ENCODE data around the gene BICD1. TPM values are rescaled to one million over a fixed set of nuclear protein-coding genes. Genes with fewer than 3 reads are reported as not detected.
A peak's percentile ranks its signal among the peaks of the same experiment; 100 is the strongest.

Gene BICD1
- total RNA-seq (1 to 10 TPM; 1.3 to 3.4 TPM), polyA plus RNA-seq (under 1 TPM; 0.46 to 0.87 TPM)

- TF ChIP-seq YY1 (IDR thresholded peaks at IDR 0.05) (peak; percentile 45), GABPA (IDR thresholded peaks at IDR 0.05 in 1 of 2, conservative IDR thresholded peaks at IDR 0.05 in 1 of 2) (no peak), RAD21 (IDR thresholded peaks at IDR 0.05) (peak in 1 of 2 donors; percentile 33), JUND (IDR thresholded peaks at IDR 0.05) (no peak), FOXA1 (IDR thresholded peaks at IDR 0.05) (no peak), TAF1 (conservative IDR thresholded peaks at IDR 0.05) (no peak), ATF3 (IDR thresholded peaks at IDR 0.05) (no peak), NR2F2 (IDR thresholded peaks at IDR 0.05) (no peak)
- TF ChIP-seq, protein P1, sequence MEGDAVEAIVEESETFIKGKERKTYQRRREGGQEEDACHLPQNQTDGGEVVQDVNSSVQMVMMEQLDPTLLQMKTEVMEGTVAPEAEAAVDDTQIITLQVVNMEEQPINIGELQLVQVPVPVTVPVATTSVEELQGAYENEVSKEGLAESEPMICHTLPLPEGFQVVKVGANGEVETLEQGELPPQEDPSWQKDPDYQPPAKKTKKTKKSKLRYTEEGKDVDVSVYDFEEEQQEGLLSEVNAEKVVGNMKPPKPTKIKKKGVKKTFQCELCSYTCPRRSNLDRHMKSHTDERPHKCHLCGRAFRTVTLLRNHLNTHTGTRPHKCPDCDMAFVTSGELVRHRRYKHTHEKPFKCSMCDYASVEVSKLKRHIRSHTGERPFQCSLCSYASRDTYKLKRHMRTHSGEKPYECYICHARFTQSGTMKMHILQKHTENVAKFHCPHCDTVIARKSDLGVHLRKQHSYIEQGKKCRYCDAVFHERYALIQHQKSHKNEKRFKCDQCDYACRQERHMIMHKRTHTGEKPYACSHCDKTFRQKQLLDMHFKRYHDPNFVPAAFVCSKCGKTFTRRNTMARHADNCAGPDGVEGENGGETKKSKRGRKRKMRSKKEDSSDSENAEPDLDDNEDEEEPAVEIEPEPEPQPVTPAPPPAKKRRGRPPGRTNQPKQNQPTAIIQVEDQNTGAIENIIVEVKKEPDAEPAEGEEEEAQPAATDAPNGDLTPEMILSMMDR (IDR thresholded peaks at IDR 0.05; ENCODE audit: low read depth, low read length, missing input control) = peak; percentile 23
- TF ChIP-seq, protein P2, sequence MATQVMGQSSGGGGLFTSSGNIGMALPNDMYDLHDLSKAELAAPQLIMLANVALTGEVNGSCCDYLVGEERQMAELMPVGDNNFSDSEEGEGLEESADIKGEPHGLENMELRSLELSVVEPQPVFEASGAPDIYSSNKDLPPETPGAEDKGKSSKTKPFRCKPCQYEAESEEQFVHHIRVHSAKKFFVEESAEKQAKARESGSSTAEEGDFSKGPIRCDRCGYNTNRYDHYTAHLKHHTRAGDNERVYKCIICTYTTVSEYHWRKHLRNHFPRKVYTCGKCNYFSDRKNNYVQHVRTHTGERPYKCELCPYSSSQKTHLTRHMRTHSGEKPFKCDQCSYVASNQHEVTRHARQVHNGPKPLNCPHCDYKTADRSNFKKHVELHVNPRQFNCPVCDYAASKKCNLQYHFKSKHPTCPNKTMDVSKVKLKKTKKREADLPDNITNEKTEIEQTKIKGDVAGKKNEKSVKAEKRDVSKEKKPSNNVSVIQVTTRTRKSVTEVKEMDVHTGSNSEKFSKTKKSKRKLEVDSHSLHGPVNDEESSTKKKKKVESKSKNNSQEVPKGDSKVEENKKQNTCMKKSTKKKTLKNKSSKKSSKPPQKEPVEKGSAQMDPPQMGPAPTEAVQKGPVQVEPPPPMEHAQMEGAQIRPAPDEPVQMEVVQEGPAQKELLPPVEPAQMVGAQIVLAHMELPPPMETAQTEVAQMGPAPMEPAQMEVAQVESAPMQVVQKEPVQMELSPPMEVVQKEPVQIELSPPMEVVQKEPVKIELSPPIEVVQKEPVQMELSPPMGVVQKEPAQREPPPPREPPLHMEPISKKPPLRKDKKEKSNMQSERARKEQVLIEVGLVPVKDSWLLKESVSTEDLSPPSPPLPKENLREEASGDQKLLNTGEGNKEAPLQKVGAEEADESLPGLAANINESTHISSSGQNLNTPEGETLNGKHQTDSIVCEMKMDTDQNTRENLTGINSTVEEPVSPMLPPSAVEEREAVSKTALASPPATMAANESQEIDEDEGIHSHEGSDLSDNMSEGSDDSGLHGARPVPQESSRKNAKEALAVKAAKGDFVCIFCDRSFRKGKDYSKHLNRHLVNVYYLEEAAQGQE (IDR thresholded peaks at IDR 0.05) = peak; percentile 24
- DNase-seq (ENCODE audit: low spot score) = peak; percentile 82
- peaks cover 0 to 9% (median 6%) of the 10 kb centered on the region in 4 donors for H3K4me1 ChIP-seq (ENCODE audit: control insufficient read depth in 4 of 4, insufficient read depth in 4 of 4, low read length in 3 of 4)
- H3K9me3 ChIP-seq (ENCODE audit: control insufficient read depth in 4 of 4, low read length in 3 of 4) = no peaks in the 10 kb centered on the region
- peak within 1 kb of the TSS; percentile 49 to 92 (median 92) for H3K4me3 ChIP-seq (ENCODE audit: low read depth in 1 of 3, low read length in 3 of 3)
- peak within 1 kb of the TSS; percentile 36 to 53 for H3K9ac ChIP-seq (ENCODE audit: low read depth in 1 of 2, low read length in 2 of 2)
- H3K27ac ChIP-seq (ENCODE audit: low read depth in 1 of 2, low read length in 2 of 2) = peak within 1 kb of the TSS; percentile 68 to 69
- no peaks in the 10 kb centered on the region for H3K36me3 ChIP-seq (ENCODE audit: control insufficient read depth in 4 of 4, insufficient read depth in 3 of 4, low read depth in 1 of 4, low read length in 3 of 4)
- 1% methylated on average over 96 of the region's 96 CpGs for WGBS
- H3K27me3 ChIP-seq (ENCODE audit: control insufficient read depth in 4 of 4, insufficient read depth in 4 of 4, low read length in 3 of 4) = no peaks in the 10 kb centered on the region
These were observed at the start of gene BICD1 for GRCh38 chr12:32106517-32107358. Gene BICD1 (plus strand): TSS chr12:32106847. CDS start chr12:32107332, 485 bp downstream.

DNA sequence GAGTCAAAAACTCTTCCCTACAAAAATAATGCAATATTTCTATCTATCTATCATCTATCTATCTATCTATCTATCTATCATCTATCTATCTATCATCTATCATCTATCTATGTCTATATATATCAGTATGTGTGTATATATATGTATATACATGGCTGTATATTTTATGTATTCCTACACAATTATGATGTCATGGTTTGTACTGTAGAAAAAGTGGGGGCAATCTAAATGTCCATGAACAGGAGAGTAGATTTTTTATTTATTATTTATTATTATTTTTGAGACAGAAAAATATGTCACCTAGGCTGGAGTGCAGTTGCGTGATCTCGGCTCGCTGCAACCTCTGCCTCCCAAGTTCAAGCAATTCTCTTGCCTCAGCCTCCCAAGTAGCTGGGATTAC lies 45.6 kb upstream of the BICD1 start:
- no peaks in the 10 kb centered on the region for H3K36me3 ChIP-seq (ENCODE audit: control insufficient read depth in 4 of 4, insufficient read depth in 3 of 4, low read depth in 1 of 4, low read length in 3 of 4)
- no peak for DNase-seq (ENCODE audit: low spot score)
- H3K27ac ChIP-seq (ENCODE audit: low read depth in 1 of 2, low read length in 2 of 2) = no peak overlapping the region
- H3K27me3 ChIP-seq (ENCODE audit: control insufficient read depth in 4 of 4, insufficient read depth in 4 of 4, low read length in 3 of 4) = no peaks in the 10 kb centered on the region
- no peak overlapping the region for H3K4me3 ChIP-seq (ENCODE audit: low read depth in 1 of 3, low read length in 3 of 3)
- no peaks in the 10 kb centered on the region for H3K4me1 ChIP-seq (ENCODE audit: control insufficient read depth in 4 of 4, insufficient read depth in 4 of 4, low read length in 3 of 4)
- no peak overlapping the region for H3K9ac ChIP-seq (ENCODE audit: low read depth in 1 of 2, low read length in 2 of 2)
- WGBS = 97% methylated on average over 3 of the region's 3 CpGs
- TF ChIP-seq FOXA2 (IDR thresholded peaks at IDR 0.05) (no peak), YY1 (IDR thresholded peaks at IDR 0.05) (no peak), ATF3 (IDR thresholded peaks at IDR 0.05) (no peak), HNF4A (conservative IDR thresholded peaks at IDR 0.05) (no peak), GABPA (IDR thresholded peaks at IDR 0.05 in 1 of 2, conservative IDR thresholded peaks at IDR 0.05 in 1 of 2) (no peak)
- TF ChIP-seq, protein P2 (IDR thresholded peaks at IDR 0.05) = no peak
- H3K9me3 ChIP-seq (ENCODE audit: control insufficient read depth in 4 of 4, low read length in 3 of 4) = no peaks in the 10 kb centered on the region
